ENCODE data around the gene NPY. TPM values are rescaled to one million over a fixed set of nuclear protein-coding genes. Genes with fewer than 3 reads are reported as not detected.

NPY gene
- total RNA-seq, 1 donor from 2014 or later = not detected

- no peak overlapping the region for H3K4me3 ChIP-seq
- intact Hi-C loops (cut with micrococcal nuclease) = no loop called here
- no peaks in the 10 kb centered on the region for H3K9me3 ChIP-seq (replicated peaks)
- peaks cover 19% of the 10 kb centered on the region for H3K27me3 ChIP-seq (ENCODE audit: low read depth)
- TF ChIP-seq CTCF (IDR thresholded peaks at IDR 0.05; ENCODE audit: borderline replicate concordance) = no peak
- no peak for DNase-seq
- no peak overlapping the region for H3K27ac ChIP-seq (replicated peaks)
- H3K4me1 ChIP-seq = no peaks in the 10 kb centered on the region
- no peaks in the 10 kb centered on the region for H3K36me3 ChIP-seq
These were observed 40.0 kb downstream of the NPY start for GRCh38 chr7:24323961-24324480.

DNA sequence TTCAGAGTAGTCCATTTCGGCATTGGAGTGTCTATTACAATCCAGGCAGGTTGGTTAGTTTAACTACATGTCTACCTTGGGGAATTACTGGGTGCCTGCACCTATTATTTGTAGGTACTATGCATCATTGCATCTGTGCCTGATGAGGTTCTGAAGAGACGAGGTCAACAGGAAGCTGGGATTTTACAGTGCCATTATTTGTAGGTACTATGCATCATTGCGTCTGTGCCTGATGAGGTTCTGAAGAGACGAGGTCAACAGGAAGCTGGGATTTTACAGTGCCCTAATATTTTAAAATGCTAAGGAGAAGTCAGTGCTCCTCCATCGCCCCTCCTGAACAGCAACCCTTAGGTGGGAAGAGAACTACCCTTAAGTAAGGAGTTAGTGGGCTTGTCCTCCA lies 41.7 kb downstream of the NPY start:
- no peak overlapping the region for H3K4me3 ChIP-seq
- intact Hi-C loops (cut with micrococcal nuclease) = no loop called here

GRCh38 chr7:24328050-24328449 lies 44.1 kb downstream of the NPY start:
- intact Hi-C loops (cut with micrococcal nuclease) = no loop called here

More for the DNA sequence above, 41.7 kb downstream of the NPY start:
- H3K4me1 ChIP-seq = no peaks in the 10 kb centered on the region
- TF ChIP-seq CTCF (IDR thresholded peaks at IDR 0.05; ENCODE audit: borderline replicate concordance) = no peak
- H3K9me3 ChIP-seq (replicated peaks) = no peaks in the 10 kb centered on the region
- DNase-seq = no peak
- no peaks in the 10 kb centered on the region for H3K36me3 ChIP-seq
- peaks cover 11% of the 10 kb centered on the region for H3K27me3 ChIP-seq (ENCODE audit: low read depth)
- no peak overlapping the region for H3K27ac ChIP-seq (replicated peaks)

DNA sequence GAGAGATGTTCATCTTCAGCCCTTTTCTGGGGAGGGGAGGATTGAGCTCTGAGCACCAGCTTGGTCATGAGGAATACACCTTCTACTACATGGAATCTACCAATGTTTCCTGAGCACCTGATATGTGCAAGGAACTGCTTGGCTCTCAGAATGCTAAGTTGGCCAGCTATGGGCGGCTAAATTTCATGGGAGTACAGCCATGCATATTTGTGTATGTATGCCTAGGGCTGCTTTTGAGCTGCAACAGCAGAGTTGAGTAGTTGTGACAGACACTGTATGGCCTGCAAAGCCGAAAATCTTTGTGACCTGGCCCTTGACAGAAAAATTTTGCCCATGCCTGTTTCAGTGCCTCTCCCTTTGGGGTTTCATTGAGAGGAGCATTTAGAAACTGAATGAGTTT lies 44.9 kb downstream of the NPY start:
- no peak for TF ChIP-seq CTCF (IDR thresholded peaks at IDR 0.05; ENCODE audit: borderline replicate concordance)
- peaks cover 5% of the 10 kb centered on the region for H3K27me3 ChIP-seq (ENCODE audit: low read depth)
- intact Hi-C loops (cut with micrococcal nuclease) = no loop called here
- no peak overlapping the region for H3K4me3 ChIP-seq
- H3K36me3 ChIP-seq = no peaks in the 10 kb centered on the region
- no peak for DNase-seq
- no peaks in the 10 kb centered on the region for H3K9me3 ChIP-seq (replicated peaks)
- H3K27ac ChIP-seq (replicated peaks) = no peak overlapping the region
- H3K4me1 ChIP-seq = no peaks in the 10 kb centered on the region

More at GRCh38 chr7:24328050-24328449, 44.1 kb downstream of the NPY start:
- H3K27ac ChIP-seq (replicated peaks) = no peak overlapping the region
- no peaks in the 10 kb centered on the region for H3K36me3 ChIP-seq
- peaks cover 5% of the 10 kb centered on the region for H3K27me3 ChIP-seq (ENCODE audit: low read depth)
- no peaks in the 10 kb centered on the region for H3K4me1 ChIP-seq
- no peak for TF ChIP-seq CTCF (IDR thresholded peaks at IDR 0.05; ENCODE audit: borderline replicate concordance)
- DNase-seq = no peak
- H3K9me3 ChIP-seq (replicated peaks) = no peaks in the 10 kb centered on the region
- H3K4me3 ChIP-seq = no peak overlapping the region

DNA sequence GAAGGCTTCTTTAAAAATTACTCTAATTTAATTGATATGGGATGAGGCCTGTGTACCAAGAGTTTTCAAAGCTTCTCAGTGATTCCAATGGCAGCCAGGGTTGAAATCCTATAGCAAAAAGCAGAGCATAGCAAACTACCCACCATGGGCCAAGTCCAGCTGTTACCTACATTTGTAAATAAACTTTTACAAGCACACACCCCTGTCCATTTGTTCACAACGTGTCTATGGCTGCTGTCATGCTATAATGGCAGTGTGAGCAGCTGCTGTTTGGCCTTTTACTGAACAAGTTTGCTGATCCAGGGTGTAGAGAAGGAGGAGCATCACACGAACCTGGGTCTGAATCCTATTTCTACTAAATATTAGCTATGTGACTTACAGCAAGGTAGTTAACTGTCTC lies 50.0 kb downstream of the NPY start:
- Histone ChIP-seq H3K9me3 (replicated peaks) (no peaks in the 10 kb centered on the region), H3K36me3 (no peaks in the 10 kb centered on the region), H3K27me3 (ENCODE audit: low read depth) (peaks cover 32% of the 10 kb centered on the region), H3K27ac (replicated peaks) (no peak overlapping the region), H3K4me3 (no peak overlapping the region), H3K4me1 (no peaks in the 10 kb centered on the region)
- DNase-seq = no peak
- no peak for TF ChIP-seq CTCF (IDR thresholded peaks at IDR 0.05; ENCODE audit: borderline replicate concordance)
- intact Hi-C loops (cut with micrococcal nuclease) = no loop called here

Measured in left ventricle myocardium inferior (tissue), 1 donor.